ENCODE results near the gene SFTPB.

DNA sequence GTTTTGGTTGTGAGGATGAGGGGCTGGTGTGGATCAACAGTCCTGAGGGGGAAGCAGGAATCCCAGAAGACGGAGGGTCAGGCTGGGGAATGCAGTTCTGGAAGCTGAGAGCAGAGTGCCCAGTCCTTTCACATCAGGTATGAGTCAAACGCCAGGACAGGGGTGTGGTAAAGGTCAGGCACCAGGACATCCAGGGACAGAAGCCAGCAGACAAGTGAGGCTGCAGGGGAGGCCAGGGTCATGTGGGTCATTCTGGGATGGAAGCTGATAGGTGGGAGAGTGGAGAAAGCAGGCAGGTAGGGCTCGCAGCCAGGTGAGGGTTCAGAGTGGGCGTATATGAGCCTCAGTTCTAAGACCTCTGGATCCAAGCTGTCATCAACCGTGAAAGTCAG is 13.4 kb upstream of the SFTPB start:
- TF ChIP-seq, protein P1, sequence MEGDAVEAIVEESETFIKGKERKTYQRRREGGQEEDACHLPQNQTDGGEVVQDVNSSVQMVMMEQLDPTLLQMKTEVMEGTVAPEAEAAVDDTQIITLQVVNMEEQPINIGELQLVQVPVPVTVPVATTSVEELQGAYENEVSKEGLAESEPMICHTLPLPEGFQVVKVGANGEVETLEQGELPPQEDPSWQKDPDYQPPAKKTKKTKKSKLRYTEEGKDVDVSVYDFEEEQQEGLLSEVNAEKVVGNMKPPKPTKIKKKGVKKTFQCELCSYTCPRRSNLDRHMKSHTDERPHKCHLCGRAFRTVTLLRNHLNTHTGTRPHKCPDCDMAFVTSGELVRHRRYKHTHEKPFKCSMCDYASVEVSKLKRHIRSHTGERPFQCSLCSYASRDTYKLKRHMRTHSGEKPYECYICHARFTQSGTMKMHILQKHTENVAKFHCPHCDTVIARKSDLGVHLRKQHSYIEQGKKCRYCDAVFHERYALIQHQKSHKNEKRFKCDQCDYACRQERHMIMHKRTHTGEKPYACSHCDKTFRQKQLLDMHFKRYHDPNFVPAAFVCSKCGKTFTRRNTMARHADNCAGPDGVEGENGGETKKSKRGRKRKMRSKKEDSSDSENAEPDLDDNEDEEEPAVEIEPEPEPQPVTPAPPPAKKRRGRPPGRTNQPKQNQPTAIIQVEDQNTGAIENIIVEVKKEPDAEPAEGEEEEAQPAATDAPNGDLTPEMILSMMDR (IDR thresholded peaks at IDR 0.05), result no peak
- no peak for TF ChIP-seq ZFX (IDR thresholded peaks at IDR 0.05; ENCODE audit: borderline replicate concordance)
